ENCODE results near the gene TEX47. TPM values are rescaled to one million over a fixed set of nuclear protein-coding genes. Genes with fewer than 3 reads are reported as not detected.

TEX47 gene
- polyA plus RNA-seq = not detected

DNA sequence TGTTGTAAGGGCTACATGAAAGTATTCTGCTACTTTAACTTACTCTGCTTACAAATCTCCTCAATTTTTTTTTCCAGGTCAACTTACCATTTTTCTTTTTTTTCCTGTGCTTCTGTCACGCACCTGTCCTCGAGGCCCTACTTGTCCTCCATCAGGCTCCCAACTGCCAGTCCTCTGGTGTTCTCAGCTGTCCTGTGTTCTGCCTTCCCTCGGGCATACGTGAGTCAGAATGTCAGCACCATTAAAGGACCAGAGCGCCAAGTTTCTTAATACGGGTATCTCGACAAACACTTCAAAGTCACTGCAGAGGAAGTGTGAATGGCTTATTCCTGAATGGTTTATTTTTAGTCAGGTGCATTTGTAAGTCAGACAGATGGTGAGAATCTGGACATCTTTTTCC lies at the start of gene TEX47:
TSS of gene TEX47 (minus strand) at position 185 of the 400 bp plus-strand sequence. CDS start 795 bp downstream, outside the sequence.
- Mint-ChIP-seq H3K27me3 (ENCODE audit: low read depth in 3 of 3) (peaks cover 0 to 2% (median 0%) of the 10 kb centered on the region in 3 donors), H3K9me3 (peaks cover 0 to 11% (median 2%) of the 10 kb centered on the region in 6 donors), H3K36me3 (no peaks in the 10 kb centered on the region), H3K27ac (no peak within 1 kb of the TSS), H3K4me3 (no peak within 1 kb of the TSS), H3K4me1 (no peaks in the 10 kb centered on the region)
- no peak for DNase-seq

GRCh38 chr7:88845091-88845490 lies 49.6 kb upstream of the TEX47 start:
- peaks cover 3 to 14% (median 10%) of the 10 kb centered on the region in 6 donors for H3K9me3 Mint-ChIP-seq

DNA sequence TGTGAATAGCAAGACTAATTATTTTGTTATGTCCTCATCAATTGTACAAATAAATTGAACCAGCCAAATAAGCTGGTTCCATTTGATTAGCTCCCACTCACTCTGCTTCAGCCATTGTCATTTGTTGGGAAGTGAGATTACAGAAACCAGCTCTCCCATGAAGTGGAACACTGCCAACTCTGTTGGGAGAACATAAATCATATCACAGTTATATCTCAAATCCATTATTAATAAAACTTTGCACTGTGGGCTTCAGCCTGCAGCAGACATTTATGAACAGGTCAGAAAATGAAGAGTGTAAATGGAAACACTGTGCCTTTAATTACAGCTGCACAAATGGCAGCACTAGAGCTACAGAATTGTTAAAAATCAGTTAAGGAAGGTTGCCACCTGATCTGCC lies 46.7 kb upstream of the TEX47 start:
- no peak overlapping the region for H3K27ac Mint-ChIP-seq

More at GRCh38 chr7:88845091-88845490, 49.6 kb upstream of the TEX47 start:
- no peaks in the 10 kb centered on the region for H3K36me3 Mint-ChIP-seq
- no peak overlapping the region for H3K27ac Mint-ChIP-seq
- no peaks in the 10 kb centered on the region for H3K4me1 Mint-ChIP-seq
- H3K4me3 Mint-ChIP-seq = no peak overlapping the region
- no peaks in the 10 kb centered on the region for H3K27me3 Mint-ChIP-seq (ENCODE audit: low read depth in 3 of 3)
- no peak for DNase-seq

DNA sequence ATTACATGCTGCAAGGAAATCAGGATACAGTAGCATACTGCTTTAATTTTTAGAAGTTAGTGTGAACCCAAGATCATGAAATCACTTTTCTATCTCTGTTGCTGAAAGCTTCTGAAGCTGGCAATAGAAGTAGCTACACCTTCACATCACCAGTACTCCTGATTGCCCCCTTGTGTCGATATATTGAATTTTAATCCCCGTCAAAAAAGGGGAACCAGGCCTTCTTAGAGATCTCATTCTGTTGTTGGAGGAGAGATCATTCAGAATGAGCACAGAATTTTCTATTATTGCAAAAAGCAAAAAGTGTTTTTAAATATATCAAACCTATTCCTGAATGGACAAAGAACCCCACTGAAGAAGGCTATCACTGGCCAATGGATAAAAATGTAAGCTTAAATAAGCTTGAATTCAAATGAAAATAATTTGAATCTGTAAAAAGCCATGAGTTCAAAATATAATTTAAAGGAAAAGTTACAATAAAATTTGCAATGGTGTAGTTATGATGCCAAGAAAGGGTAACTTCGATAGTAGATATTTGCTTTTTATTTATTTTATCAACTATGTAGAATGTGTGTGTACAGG lies 39.7 kb upstream of the TEX47 start:
- Mint-ChIP-seq H3K9me3 (peaks cover 0 to 11% (median 2%) of the 10 kb centered on the region in 6 donors), H3K36me3 (no peaks in the 10 kb centered on the region), H3K27ac (no peak overlapping the region), H3K4me3 (no peak overlapping the region), H3K27me3 (ENCODE audit: low read depth in 3 of 3) (no peaks in the 10 kb centered on the region), H3K4me1 (no peaks in the 10 kb centered on the region)
- DNase-seq = no peak

More for the DNA sequence above, 46.7 kb upstream of the TEX47 start:
- Mint-ChIP-seq H3K4me1 (no peaks in the 10 kb centered on the region), H3K9me3 (peaks cover 0 to 7% (median 2%) of the 10 kb centered on the region in 6 donors), H3K27me3 (ENCODE audit: low read depth in 3 of 3) (no peaks in the 10 kb centered on the region), H3K36me3 (no peaks in the 10 kb centered on the region), H3K4me3 (no peak overlapping the region)
- no peak for DNase-seq

DNA sequence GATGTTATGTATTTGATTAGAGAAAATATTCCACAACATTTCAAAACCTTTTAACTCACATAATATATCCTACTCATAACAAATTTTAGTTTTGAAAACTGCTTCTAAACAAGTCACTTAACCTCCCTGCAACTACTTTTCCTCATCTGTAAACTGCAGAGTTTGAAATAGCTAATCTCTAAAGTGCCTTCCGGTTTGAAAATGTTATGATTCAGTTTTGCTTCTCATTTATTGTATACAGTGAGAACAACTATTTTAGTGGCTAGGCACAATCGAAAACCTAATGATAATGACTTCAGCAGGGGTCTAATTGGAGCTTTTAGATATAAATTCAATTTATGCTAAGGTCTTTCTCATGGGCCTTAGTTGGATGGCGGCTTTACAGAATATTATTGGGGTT lies 30.7 kb upstream of the TEX47 start:
- Mint-ChIP-seq H3K36me3 (no peaks in the 10 kb centered on the region), H3K4me3 (no peak overlapping the region), H3K27ac (no peak overlapping the region), H3K9me3 (peaks cover 5 to 25% (median 7%) of the 10 kb centered on the region in 6 donors), H3K4me1 (no peaks in the 10 kb centered on the region), H3K27me3 (ENCODE audit: low read depth in 3 of 3) (peaks cover 0 to 2% (median 0%) of the 10 kb centered on the region in 3 donors)
- DNase-seq = no peak

DNA sequence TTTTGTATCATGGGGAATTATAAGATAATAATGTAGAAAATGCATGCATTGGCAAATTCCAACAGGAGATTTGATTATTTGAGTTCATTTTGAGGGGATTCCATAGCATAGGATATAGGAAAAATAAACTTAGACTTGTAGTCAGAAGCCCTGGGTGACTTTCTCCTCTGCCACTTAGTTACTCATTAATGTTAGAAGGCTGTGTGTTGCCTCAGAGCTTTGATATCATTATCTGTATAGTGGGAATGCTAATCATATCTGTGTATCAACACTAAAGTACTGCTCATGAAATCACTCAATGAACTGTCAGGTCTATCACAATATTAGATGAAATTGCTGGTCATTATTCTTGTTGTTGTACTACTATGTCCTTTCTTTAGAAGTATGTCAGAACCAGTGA lies 23.0 kb upstream of the TEX47 start:
- H3K27me3 Mint-ChIP-seq (ENCODE audit: low read depth in 3 of 3) = peaks cover 0 to 2% (median 0%) of the 10 kb centered on the region in 3 donors
- H3K4me3 Mint-ChIP-seq = no peak overlapping the region
- H3K4me1 Mint-ChIP-seq = no peaks in the 10 kb centered on the region
- H3K27ac Mint-ChIP-seq = no peak overlapping the region
- no peak for DNase-seq
- H3K36me3 Mint-ChIP-seq = no peaks in the 10 kb centered on the region
- H3K9me3 Mint-ChIP-seq = peaks cover 4 to 17% (median 5%) of the 10 kb centered on the region in 6 donors

GRCh38 chr7:88806280-88807037 lies 10.9 kb upstream of the TEX47 start:
- Mint-ChIP-seq H3K4me3 (no peak overlapping the region), H3K27ac (no peak overlapping the region), H3K27me3 (ENCODE audit: low read depth in 3 of 3) (no peaks in the 10 kb centered on the region), H3K4me1 (no peaks in the 10 kb centered on the region), H3K36me3 (no peaks in the 10 kb centered on the region), H3K9me3 (peaks cover 0 to 10% (median 6%) of the 10 kb centered on the region in 6 donors)
- DNase-seq = no peak

DNA sequence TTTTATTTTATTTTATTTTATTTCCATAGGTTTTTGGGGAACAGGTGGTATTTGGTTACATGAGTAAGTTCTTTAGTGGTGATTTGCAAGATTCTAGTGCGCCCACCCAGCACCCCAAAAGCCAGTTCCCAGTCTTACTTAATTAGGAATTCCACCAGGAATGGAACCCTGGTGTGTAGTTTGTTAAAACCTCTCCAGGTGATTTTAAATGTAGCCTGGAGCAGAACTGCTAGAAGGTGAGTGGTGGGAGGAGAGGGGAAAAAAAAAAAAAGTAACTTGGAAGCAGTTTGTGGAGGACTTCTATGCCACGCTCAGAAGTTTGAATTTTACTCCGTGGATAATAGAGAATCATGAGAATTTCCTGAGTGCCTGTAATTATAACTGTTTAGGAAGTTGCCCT lies 5.5 kb upstream of the TEX47 start:
- H3K4me1 Mint-ChIP-seq = no peaks in the 10 kb centered on the region
- DNase-seq = no peak
- peaks cover 0 to 2% (median 0%) of the 10 kb centered on the region in 3 donors for H3K27me3 Mint-ChIP-seq (ENCODE audit: low read depth in 3 of 3)
- no peak overlapping the region for H3K27ac Mint-ChIP-seq
- H3K4me3 Mint-ChIP-seq = no peak overlapping the region
- peaks cover 0 to 16% (median 7%) of the 10 kb centered on the region in 6 donors for H3K9me3 Mint-ChIP-seq
- no peaks in the 10 kb centered on the region for H3K36me3 Mint-ChIP-seq

- Mint-ChIP-seq H3K36me3 (no peaks in the 10 kb centered on the region), H3K4me1 (no peaks in the 10 kb centered on the region), H3K4me3 (no peak overlapping the region), H3K27ac (no peak overlapping the region), H3K27me3 (ENCODE audit: low read depth in 3 of 3) (no peaks in the 10 kb centered on the region), H3K9me3 (no peaks in the 10 kb centered on the region)
- DNase-seq = no peak
Observed at GRCh38 chr7:88792361-88792760, 3.2 kb downstream of the TEX47 start.

GRCh38 chr7:88791891-88792290 lies 3.6 kb downstream of the TEX47 start:
- no peaks in the 10 kb centered on the region for H3K36me3 Mint-ChIP-seq
- H3K9me3 Mint-ChIP-seq = peaks cover 0 to 1% (median 0%) of the 10 kb centered on the region in 6 donors
- no peak for DNase-seq
- no peaks in the 10 kb centered on the region for H3K4me1 Mint-ChIP-seq
- no peaks in the 10 kb centered on the region for H3K27me3 Mint-ChIP-seq (ENCODE audit: low read depth in 3 of 3)
- H3K4me3 Mint-ChIP-seq = no peak overlapping the region
- H3K27ac Mint-ChIP-seq = no peak overlapping the region

GRCh38 chr7:88789480-88790064 lies 6.0 kb downstream of the TEX47 start:
- H3K27ac Mint-ChIP-seq = no peak overlapping the region
- no peaks in the 10 kb centered on the region for H3K4me1 Mint-ChIP-seq
- H3K4me3 Mint-ChIP-seq = no peak overlapping the region
- H3K36me3 Mint-ChIP-seq = no peaks in the 10 kb centered on the region
- DNase-seq = no peak
- no peaks in the 10 kb centered on the region for H3K27me3 Mint-ChIP-seq (ENCODE audit: low read depth in 3 of 3)
- peaks cover 0 to 3% (median 0%) of the 10 kb centered on the region in 6 donors for H3K9me3 Mint-ChIP-seq

GRCh38 chr7:88787777-88788176 lies 7.8 kb downstream of the TEX47 start:
- Mint-ChIP-seq H3K27me3 (ENCODE audit: low read depth in 3 of 3) (no peaks in the 10 kb centered on the region), H3K4me1 (no peaks in the 10 kb centered on the region), H3K4me3 (no peak overlapping the region), H3K9me3 (peaks cover 0 to 3% (median 0%) of the 10 kb centered on the region in 6 donors), H3K27ac (no peak overlapping the region), H3K36me3 (no peaks in the 10 kb centered on the region)
- no peak for DNase-seq

DNA sequence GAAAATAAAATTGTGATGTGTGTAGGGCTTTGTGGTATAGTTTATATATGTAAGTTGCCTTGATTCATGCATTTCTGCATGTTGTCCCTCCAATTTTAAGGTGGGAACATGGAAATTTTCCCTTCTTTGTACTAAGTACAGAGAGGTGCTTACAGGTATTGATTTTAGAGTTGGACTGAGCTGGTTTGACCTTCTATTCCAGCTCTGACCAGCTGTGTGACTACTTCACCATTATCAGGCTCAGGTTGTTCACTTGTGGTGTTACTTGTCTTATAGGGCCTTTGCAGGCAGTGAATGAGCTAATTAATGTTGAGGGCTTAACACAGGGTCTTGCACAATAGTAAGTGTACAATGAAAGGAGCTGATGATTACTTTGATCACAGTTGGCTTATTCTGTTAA lies 19.7 kb downstream of the TEX47 start:
- no peak overlapping the region for H3K4me3 Mint-ChIP-seq
- H3K27me3 Mint-ChIP-seq (ENCODE audit: low read depth in 3 of 3) = peaks cover 0 to 2% (median 1%) of the 10 kb centered on the region in 3 donors
- no peak for DNase-seq
- no peak overlapping the region for H3K27ac Mint-ChIP-seq
- H3K4me1 Mint-ChIP-seq = no peaks in the 10 kb centered on the region
- H3K9me3 Mint-ChIP-seq = peaks cover 0 to 16% (median 6%) of the 10 kb centered on the region in 6 donors
- H3K36me3 Mint-ChIP-seq = no peaks in the 10 kb centered on the region

DNA sequence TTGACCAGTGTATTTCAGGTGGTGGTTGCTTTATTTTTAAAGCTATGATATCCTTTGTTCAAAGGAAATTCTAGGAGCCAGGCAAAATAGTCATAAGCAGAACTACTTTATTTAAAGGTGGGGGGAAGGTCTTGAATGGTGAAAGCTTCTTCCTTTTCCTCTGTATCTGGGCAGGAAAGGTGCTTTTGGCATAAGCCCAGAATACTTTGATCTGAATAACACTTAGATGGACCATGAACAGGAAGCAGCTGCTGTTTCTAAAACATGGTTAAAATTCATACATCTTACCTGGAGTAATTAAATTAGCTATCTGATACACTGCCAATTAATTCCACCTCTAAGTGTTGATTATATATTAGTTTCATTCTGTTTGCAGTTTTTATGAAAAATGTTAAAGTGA lies 22.8 kb downstream of the TEX47 start:
- peaks cover 0 to 2% (median 1%) of the 10 kb centered on the region in 3 donors for H3K27me3 Mint-ChIP-seq (ENCODE audit: low read depth in 3 of 3)
- no peaks in the 10 kb centered on the region for H3K36me3 Mint-ChIP-seq
- H3K4me3 Mint-ChIP-seq = no peak overlapping the region
- DNase-seq = no peak
- H3K9me3 Mint-ChIP-seq = peaks cover under 1 to 11% (median 5%) of the 10 kb centered on the region in 6 donors
- H3K4me1 Mint-ChIP-seq = no peaks in the 10 kb centered on the region
- no peak overlapping the region for H3K27ac Mint-ChIP-seq

Measured in immature natural killer cell (primary cell).